NCI-H2196 (cell line): ENCODE results near the gene LENG1.
A peak's percentile ranks its signal among the peaks of the same experiment; 100 is the strongest.

ENCODE experiments used
- DNase-seq: peaks from one replicate; lab custom pipeline; 2025; ENCODE audit not compliant: unreplicated experiment; lab: John Stamatoyannopoulos, UW

LENG1 gene

DNA sequence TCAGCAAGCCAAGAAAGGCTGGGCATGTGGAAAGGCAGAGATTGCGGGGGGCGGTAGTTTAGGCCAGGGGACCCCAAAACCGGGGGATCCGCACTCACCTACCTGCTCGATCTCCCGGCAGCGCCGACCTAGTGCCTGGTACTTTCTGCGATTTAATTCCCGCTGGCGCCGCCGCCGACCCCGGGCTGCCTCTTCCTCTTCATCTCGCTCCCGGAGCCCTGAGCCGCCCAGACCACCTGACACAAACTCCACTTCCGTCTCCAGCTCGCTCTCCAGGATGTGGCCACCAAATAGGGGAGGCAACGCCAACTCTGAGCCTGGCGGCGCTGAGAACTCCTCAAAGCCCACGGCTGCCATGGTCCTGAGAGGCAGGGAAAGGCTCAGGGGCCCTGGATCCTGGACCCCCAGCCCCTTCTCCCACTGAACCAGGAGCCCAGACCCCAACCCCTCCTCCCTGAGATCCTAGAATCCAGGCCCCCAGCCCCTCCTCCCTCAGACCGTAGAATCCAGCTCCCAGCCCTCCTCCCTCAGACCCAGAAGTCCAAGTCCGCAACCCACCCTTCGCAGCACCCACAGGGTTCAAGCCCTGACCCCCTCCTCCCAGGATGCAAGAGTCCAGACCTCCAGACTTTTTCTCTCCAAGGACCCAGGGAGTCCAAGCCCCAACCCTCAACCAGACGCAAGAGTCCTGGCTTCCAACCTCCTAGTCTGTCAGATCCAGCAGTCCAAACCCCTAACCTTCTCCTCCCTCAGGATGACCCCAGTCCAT lies 45.0 kb downstream of the LENG1 start:
- DNase-seq, result peak; percentile 45

- no peak for DNase-seq
Observed at GRCh38 chr19:54109651-54110050, 49.9 kb downstream of the LENG1 start.

- DNase-seq, result no peak
Observed at GRCh38 chr19:54108496-54108895, 51.0 kb downstream of the LENG1 start.

- no peak for DNase-seq
Observed at GRCh38 chr19:54107876-54108490, 51.5 kb downstream of the LENG1 start.

DNA sequence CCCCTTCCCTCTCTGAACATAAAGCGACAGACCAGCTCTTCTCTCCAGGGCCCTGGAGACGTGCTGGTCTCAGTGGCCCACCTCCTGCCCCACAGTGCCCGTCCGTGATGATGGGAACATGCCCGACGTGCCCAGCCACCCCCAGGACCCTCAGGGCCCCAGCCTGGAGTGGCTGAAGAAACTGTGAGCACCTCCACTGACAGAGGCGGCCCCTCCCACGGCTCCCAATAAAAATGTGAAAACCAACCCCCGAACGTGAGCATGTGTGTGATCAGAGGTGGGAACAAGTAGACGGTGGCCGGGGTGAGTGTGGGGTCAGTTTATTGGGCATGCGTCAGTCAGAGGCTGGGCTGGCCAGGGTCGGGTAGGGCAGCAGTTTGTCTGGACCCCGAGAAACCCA lies 52.8 kb downstream of the LENG1 start:
- no peak for DNase-seq

- no peak for DNase-seq
Observed at GRCh38 chr19:54105796-54106195, 53.7 kb downstream of the LENG1 start.
